A549 treated with AZD2906 at 1 μM for 4 hours (cell line): ENCODE measurements around the gene FOXO1. TPM values are rescaled to one million over a fixed set of nuclear protein-coding genes. Genes with fewer than 3 reads are reported as not detected.

Experiments
- total RNA-seq: library from RNA; stranded (reverse); fragments of 200-300 nt; extraction: Qiagen RNA extraction; gene quantifications from 5 replicates; pipeline ENCODE4 v1.2.3, GENCODE V29; 2022

Gene FOXO1
- 8.7 to 12.1 TPM (median 10.0 TPM) in 5 replicates for total RNA-seq

DNA sequence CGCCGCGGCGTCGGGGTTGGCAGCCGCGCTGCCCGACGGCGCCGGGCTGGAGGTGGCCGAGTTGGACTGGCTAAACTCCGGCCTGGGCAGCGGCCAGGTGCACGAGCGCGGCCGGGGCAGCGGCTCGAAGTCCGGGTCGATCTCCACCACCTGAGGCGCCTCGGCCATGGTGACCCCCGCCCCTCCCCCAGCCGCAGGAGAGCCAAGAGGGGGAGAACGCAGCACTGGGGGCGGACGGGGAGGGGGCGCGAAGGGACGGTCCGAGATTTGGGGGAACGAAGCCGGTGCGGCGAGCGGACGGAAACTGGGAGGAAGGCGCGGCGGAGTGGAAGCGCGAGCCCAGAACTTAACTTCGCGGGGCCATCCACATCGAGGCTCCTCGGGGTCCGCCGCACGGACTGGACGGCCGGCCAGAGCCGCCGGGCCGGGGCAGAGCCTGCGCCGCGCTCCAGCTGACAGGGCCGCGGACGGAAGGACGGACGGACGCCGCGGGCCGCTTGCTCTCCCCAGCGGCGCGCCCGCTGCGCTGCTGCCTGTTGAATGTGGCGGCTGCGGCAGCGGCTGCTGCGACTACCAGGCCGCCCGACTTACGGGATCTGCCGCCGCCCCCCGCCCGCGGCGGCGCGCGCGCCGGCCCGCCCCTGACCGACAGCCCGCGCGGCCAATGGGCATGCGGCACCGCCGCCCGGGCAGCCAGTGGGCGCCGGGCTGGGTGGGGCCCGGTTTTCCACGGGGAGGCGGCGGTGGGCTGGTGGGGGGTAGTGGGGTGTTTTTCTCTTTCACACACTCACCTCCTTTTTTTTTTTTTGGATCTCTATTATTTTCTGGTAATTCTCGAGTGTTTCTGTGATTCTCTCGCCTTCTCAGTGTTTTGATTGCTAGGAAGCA is at the start of gene FOXO1:
TSS of gene FOXO1 (minus strand) at position 597 of the 888 bp plus-strand sequence. CDS start at position 168, 429 bp downstream.

Other genes starting within 250 kb of the FOXO1 start
- gene MRPS31, start 104.5 kb upstream of the FOXO1 start, total RNA-seq, result 13.1 to 14.8 TPM (median 13.2 TPM) in 5 replicates
- 15.7 to 20.6 TPM (median 18.2 TPM) in 5 replicates for gene SLC25A15, start 123.0 kb upstream of the FOXO1 start, total RNA-seq